CD4-positive, alpha-beta memory T cell (primary cell): ENCODE data around the gene XRCC6. TPM values are rescaled to one million over a fixed set of nuclear protein-coding genes. Genes with fewer than 3 reads are reported as not detected.
"Not testable (repeated sequence)": the region's sequence is repeated elsewhere in the genome, so short reads cannot be mapped to it uniquely, and the experiment has no call there.

Source experiments
- CTCF ChIA-PET: fragments of 350-600 bp; sonication (Branson Sonifier 250); formaldehyde crosslinking; loops from one replicate; lab custom pipeline; 2021; ENCODE audit warnings: inconsistent platforms; ENCODE audit not compliant: partially characterized antibody; lab: Charles Lee
- POLR2A ChIA-PET: fragments of 350-600 bp; sonication (Branson Sonifier 250); formaldehyde crosslinking; loops from one replicate; lab custom pipeline; 2021; ENCODE audit not compliant: partially characterized antibody; lab: Charles Lee
- DNase-seq, 5 donors: peaks; one replicate each; pipeline versions ENCODE4 v3.0.0 to v3.0.0-alpha.2; 2020 to 2022; ENCODE audit warnings: mixed read lengths in 1 of 5
- H3K27ac ChIP-seq: one replicate; pipeline ENCODE4 v1.7.0; 2013; ENCODE audit warnings: low read depth, low read length
- H3K27me3 ChIP-seq: 2 replicates; pipeline ENCODE4 v1.7.0; 2013; ENCODE audit warnings: mild to moderate bottlenecking, low read length, moderate library complexity; ENCODE audit not compliant: insufficient read depth
- H3K36me3 ChIP-seq: 2 replicates; pipeline ENCODE4 v1.7.0; 2013; ENCODE audit warnings: mild to moderate bottlenecking, low read length, moderate library complexity; ENCODE audit not compliant: insufficient read depth
- H3K4me1 ChIP-seq: 2 replicates; pipeline ENCODE4 v1.7.0; 2013; ENCODE audit warnings: mild to moderate bottlenecking, low read length, moderate library complexity; ENCODE audit not compliant: insufficient read depth
- H3K4me3 ChIP-seq, 2 donors: one replicate each; pipeline ENCODE4 v1.7.0; 2013; ENCODE audit warnings: low read length in 2 of 2, mild to moderate bottlenecking in 1 of 2
- H3K9me3 ChIP-seq, 2 donors: one replicate each; pipeline ENCODE4 v1.7.0; 2013; ENCODE audit warnings: low read length in 2 of 2, control low read depth in 1 of 2; ENCODE audit not compliant: control insufficient read depth in 1 of 2
- H3K27ac Mint-ChIP-seq, 7 donors: one replicate each; pipeline ENCODE4 v1.8.0; 2020 to 2021; ENCODE audit warnings: mixed read lengths in 7 of 7, mild to moderate bottlenecking in 6 of 7, inconsistent platforms in 3 of 7, moderate library complexity in 3 of 7
- H3K27me3 Mint-ChIP-seq, 2 donors: one replicate each; pipeline ENCODE4 v1.8.0; 2020 to 2021; ENCODE audit warnings: mixed read lengths in 2 of 2
- H3K36me3 Mint-ChIP-seq, 2 donors: one replicate each; pipeline ENCODE4 v1.8.0; 2020 to 2021; ENCODE audit warnings: mixed read lengths in 2 of 2, inconsistent platforms in 1 of 2, mild to moderate bottlenecking in 1 of 2
- H3K4me1 Mint-ChIP-seq, 4 donors: one replicate each; pipeline ENCODE4 v1.8.0; 2020 to 2021; ENCODE audit warnings: mixed read lengths in 4 of 4, mild to moderate bottlenecking in 1 of 4
- H3K4me3 Mint-ChIP-seq, 8 donors: one replicate each; pipeline ENCODE4 v1.8.0; 2020 to 2021; ENCODE audit warnings: mixed read lengths in 8 of 8, mild to moderate bottlenecking in 7 of 8, moderate library complexity in 6 of 8, inconsistent platforms in 3 of 8
- H3K9me3 Mint-ChIP-seq, 8 donors: one replicate each; pipeline ENCODE4 v1.8.0; 2020 to 2021; ENCODE audit warnings: mixed read lengths in 8 of 8, mild to moderate bottlenecking in 5 of 8, inconsistent platforms in 3 of 8, moderate library complexity in 1 of 8
- intact Hi-C: fragments of 100-400 bp; cut with micrococcal nuclease; formaldehyde crosslinking; loops from one replicate; pipeline ENCODE4 v1.15.1; 2023
- polyA plus RNA-seq, 2 donors: library from polyadenylated mRNA; unstranded; fragments of 300-500 nt; fragmentation: Illumina TruSeq; gene quantifications; one replicate each; pipeline ENCODE4 v1.2.3, GENCODE V29; 2021
- total RNA-seq, 2 experiments: library from RNA; stranded (reverse); gene quantifications; one replicate each; pipeline ENCODE4 v1.2.3, GENCODE V29; 2021

XRCC6 gene
- total and polyA plus RNA-seq, 4 experiments from 2014 or later: 174 to 593 (median 311) TPM

DNA sequence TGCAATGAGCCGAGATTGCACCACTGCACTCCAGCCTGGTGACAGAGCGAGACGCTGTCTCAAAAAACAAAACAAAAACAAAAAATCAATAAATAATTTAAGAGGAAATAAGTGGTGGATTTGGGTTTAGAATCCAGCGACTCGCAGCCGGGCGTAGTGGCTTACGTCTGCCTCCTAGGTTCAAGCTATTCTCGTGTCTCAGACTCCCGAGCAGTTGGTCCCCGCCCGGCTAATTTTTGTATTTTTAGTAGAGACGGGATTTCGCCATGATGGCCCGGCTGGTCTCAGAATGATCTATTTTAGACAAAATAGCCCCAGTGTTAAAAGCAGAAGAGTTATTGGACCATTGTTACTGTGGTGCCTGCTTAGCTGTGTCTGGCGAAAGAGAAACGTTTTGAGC is 37.8 kb downstream of the XRCC6 start:
- peaks cover 39 to 73% of the 10 kb centered on the region in 2 donors for H3K36me3 Mint-ChIP-seq
- no peaks in the 10 kb centered on the region for H3K4me1 ChIP-seq
- ChIA-PET CTCF (interaction anchor here (1.3 to 8.8 kb wide), 2 partner anchors 7 to 38 kb away, joined by 4 to 54 read pairs; no protein-coding TSS in a partner anchor), POLR2A (interaction anchor here (1.2 kb wide), 1 partner anchor 8 kb away, joined by 3 read pairs; no protein-coding TSS in a partner anchor)
- no peak overlapping the region for H3K4me3 ChIP-seq
- no peak overlapping the region for H3K27ac ChIP-seq
- H3K9me3 Mint-ChIP-seq: no peaks in the 10 kb centered on the region
- H3K4me3 Mint-ChIP-seq: no peak overlapping the region
- DNase-seq: no peak
- H3K27me3 Mint-ChIP-seq: no peaks in the 10 kb centered on the region
- intact Hi-C loops: no loop called here
- H3K9me3 ChIP-seq: no peaks in the 10 kb centered on the region
- H3K4me1 Mint-ChIP-seq: peaks cover 0 to 2% (median 0%) of the 10 kb centered on the region in 4 donors
- H3K27ac Mint-ChIP-seq: peak overlapping the region in 2 of 7 donors; percentile 35 to 69
- no peaks in the 10 kb centered on the region for H3K27me3 ChIP-seq
- H3K36me3 ChIP-seq: peaks cover 75% of the 10 kb centered on the region

DNA sequence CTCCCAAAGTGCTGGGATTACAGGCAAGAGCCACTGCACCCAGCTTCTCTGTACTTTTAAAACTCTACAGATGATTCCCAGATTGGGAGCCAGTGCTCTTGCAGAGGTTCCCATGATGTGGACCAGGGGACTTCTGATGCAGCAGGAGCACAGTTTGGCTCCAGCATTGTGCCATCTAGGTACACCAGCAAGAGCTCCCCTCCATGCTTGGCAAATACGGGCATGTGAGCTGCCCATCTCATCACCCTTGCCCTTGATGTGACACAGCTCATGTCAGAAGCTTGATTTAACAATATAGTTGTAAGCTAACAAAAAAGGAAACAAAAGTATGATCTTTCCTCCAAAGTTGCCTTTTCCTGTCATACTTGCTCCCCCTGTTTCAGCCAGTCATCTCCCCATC is 38.8 kb downstream of the XRCC6 start:
- Histone ChIP-seq H3K4me1 (no peaks in the 10 kb centered on the region), H3K4me3 (no peak overlapping the region), H3K9me3 (no peaks in the 10 kb centered on the region), H3K27ac (no peak overlapping the region), H3K36me3 (peaks cover 73% of the 10 kb centered on the region), H3K27me3 (no peaks in the 10 kb centered on the region)
- Mint-ChIP-seq H3K27ac (peak overlapping the region in 5 of 7 donors; percentile 11 to 77 (median 18)), H3K9me3 (no peaks in the 10 kb centered on the region), H3K4me1 (peaks cover 0 to 2% (median under 1%) of the 10 kb centered on the region in 4 donors), H3K4me3 (no peak overlapping the region), H3K27me3 (no peaks in the 10 kb centered on the region), H3K36me3 (peaks cover 32 to 74% of the 10 kb centered on the region in 2 donors)
- DNase-seq: no peak
- ChIA-PET POLR2A (no interaction called here), CTCF (no interaction called here)
- intact Hi-C loops: no loop called here

- Mint-ChIP-seq H3K36me3 (peaks cover 32 to 73% of the 10 kb centered on the region in 2 donors), H3K4me3 (no peak overlapping the region)
- POLR2A ChIA-PET: no interaction called here
Observed at GRCh38 chr22:41660416-41660815, 39.3 kb downstream of the XRCC6 start.

DNA sequence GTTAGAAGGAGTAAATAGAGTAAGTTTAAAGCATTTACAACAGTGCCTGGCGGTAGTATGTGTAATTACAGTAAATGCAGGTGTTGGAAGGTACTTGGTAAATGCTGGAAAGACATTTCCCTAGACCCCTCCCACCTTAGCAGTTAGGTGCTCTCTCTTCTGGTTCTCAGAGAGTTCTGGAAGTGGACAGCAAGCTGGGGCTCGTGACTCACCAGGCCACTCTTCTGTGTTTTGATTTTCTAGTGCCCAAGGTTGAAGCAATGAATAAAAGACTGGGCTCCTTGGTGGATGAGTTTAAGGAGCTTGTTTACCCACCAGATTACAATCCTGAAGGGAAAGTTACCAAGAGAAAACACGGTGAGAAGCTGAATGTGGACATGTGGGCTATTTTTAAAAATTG is 40.0 kb downstream of the XRCC6 start:
- Mint-ChIP-seq H3K27ac (peak overlapping the region in 4 of 7 donors; percentile 11 to 65 (median 40)), H3K27me3 (no peaks in the 10 kb centered on the region), H3K4me3 (no peak overlapping the region), H3K4me1 (peaks cover 0 to 4% (median 1%) of the 10 kb centered on the region in 4 donors), H3K9me3 (no peaks in the 10 kb centered on the region), H3K36me3 (peaks cover 32 to 72% of the 10 kb centered on the region in 2 donors)
- ChIA-PET CTCF (interaction anchor here (0.6 kb wide), 1 partner anchor 9 kb away, joined by 3 read pairs; no protein-coding TSS in a partner anchor), POLR2A (no interaction called here)
- no peak for DNase-seq
- H3K27me3 ChIP-seq: no peaks in the 10 kb centered on the region
- H3K9me3 ChIP-seq: no peaks in the 10 kb centered on the region
- H3K4me1 ChIP-seq: no peaks in the 10 kb centered on the region
- H3K4me3 ChIP-seq: no peak overlapping the region
- no peak overlapping the region for H3K27ac ChIP-seq
- intact Hi-C loops: no loop called here
- H3K36me3 ChIP-seq: peaks cover 76% of the 10 kb centered on the region

More at GRCh38 chr22:41660416-41660815, 39.3 kb downstream of the XRCC6 start:
- Mint-ChIP-seq H3K4me1 (peaks cover 0 to 4% (median 1%) of the 10 kb centered on the region in 4 donors), H3K9me3 (no peaks in the 10 kb centered on the region), H3K27ac (peak overlapping the region in 6 of 7 donors; percentile 11 to 84 (median 68)), H3K27me3 (no peaks in the 10 kb centered on the region)
- Histone ChIP-seq H3K27ac (no peak overlapping the region), H3K9me3 (no peaks in the 10 kb centered on the region), H3K4me3 (no peak overlapping the region), H3K36me3 (peaks cover 76% of the 10 kb centered on the region), H3K27me3 (no peaks in the 10 kb centered on the region), H3K4me1 (no peaks in the 10 kb centered on the region)
- DNase-seq: no peak
- CTCF ChIA-PET: no interaction called here
- intact Hi-C loops: no loop called here

DNA sequence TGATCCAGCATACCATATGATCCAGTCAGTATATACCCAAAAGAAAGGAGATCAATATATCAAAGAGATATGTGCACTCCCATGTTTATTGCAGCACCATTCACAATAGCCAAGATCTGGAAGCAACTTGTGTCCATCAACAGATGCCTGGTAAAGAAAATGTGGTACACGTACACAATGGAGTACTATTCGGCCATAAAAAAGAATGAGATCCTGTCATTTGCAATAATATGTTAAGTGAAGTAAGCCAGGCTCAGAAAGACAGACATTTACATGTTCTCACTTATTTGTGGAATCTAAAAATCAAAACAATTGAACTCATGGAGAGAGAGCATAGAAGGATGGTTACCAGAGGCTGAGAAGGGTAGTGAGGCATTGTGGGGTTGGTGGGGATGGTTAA is 40.6 kb downstream of the XRCC6 start:
- Histone ChIP-seq H3K4me3 (no peak overlapping the region), H3K4me1 (peaks cover 3% of the 10 kb centered on the region), H3K9me3 (no peaks in the 10 kb centered on the region), H3K36me3 (peaks cover 73% of the 10 kb centered on the region), H3K27me3 (no peaks in the 10 kb centered on the region), H3K27ac (no peak overlapping the region)
- Mint-ChIP-seq H3K4me3 (no peak overlapping the region), H3K27ac (peak overlapping the region in 5 of 7 donors; percentile 26 to 72 (median 33)), H3K27me3 (no peaks in the 10 kb centered on the region), H3K9me3 (no peaks in the 10 kb centered on the region), H3K36me3 (peaks cover 32 to 71% of the 10 kb centered on the region in 2 donors), H3K4me1 (peaks cover 1 to 5% (median 4%) of the 10 kb centered on the region in 4 donors)
- POLR2A ChIA-PET: no interaction called here
- DNase-seq: no peak
- CTCF ChIA-PET: interaction anchor here (0.6 kb wide), 1 partner anchor 8 kb away, joined by 3 read pairs; no protein-coding TSS in a partner anchor
- intact Hi-C loops: no loop called here

GRCh38 chr22:41663594-41663993 is 42.5 kb downstream of the XRCC6 start:
- intact Hi-C loops: not testable (repeated sequence)
- H3K36me3 Mint-ChIP-seq: peaks cover 26 to 62% of the 10 kb centered on the region in 2 donors

DNA sequence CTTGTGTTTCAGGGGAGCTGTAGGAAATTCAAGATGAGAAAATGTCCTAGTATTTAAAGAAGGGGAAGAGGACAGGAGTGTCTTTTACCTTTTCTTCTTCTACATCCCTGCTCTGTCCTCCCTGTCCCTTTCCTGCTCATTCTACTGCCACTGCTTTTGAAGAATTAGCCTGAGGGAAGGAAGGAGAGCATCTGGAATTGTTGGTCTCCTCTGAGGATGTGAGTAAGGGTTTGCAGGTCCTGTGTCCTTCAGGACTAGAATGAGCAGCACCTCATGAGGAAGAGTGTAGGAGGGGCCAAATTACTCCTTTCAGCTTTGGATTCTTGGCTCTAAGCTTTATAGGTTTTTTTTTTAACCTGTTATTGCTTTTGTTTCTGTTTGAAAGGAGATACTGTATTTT is 43.4 kb downstream of the XRCC6 start:
- Mint-ChIP-seq H3K36me3 (peaks cover 26 to 57% of the 10 kb centered on the region in 2 donors), H3K4me3 (no peak overlapping the region), H3K9me3 (no peaks in the 10 kb centered on the region), H3K27ac (peak overlapping the region in 3 of 7 donors; percentile 50 to 70 (median 65)), H3K4me1 (peaks cover 4 to 14% (median 12%) of the 10 kb centered on the region in 4 donors), H3K27me3 (no peaks in the 10 kb centered on the region)
- Histone ChIP-seq H3K27me3 (no peaks in the 10 kb centered on the region), H3K36me3 (peaks cover 52% of the 10 kb centered on the region), H3K4me1 (peaks cover 14% of the 10 kb centered on the region), H3K27ac (no peak overlapping the region), H3K4me3 (no peak overlapping the region), H3K9me3 (no peaks in the 10 kb centered on the region)
- ChIA-PET CTCF (interaction anchor here (1.0 to 5.8 kb wide), 4 partner anchors 10 to 50 kb away, joined by 3 to 59 read pairs (median 28); partner anchors contain the start of gene MEI1), POLR2A (interaction anchor here (1.0 kb wide), 1 partner anchor 40 kb away, joined by 4 read pairs; no protein-coding TSS in a partner anchor)
- intact Hi-C loops: no loop called here
- no peak for DNase-seq

More at GRCh38 chr22:41663594-41663993, 42.5 kb downstream of the XRCC6 start:
- H3K27me3 Mint-ChIP-seq, POLR2A ChIA-PET, H3K27me3 ChIP-seq, H3K4me3 ChIP-seq, H3K9me3 ChIP-seq, H3K4me3 Mint-ChIP-seq, H3K9me3 Mint-ChIP-seq, DNase-seq, H3K27ac ChIP-seq: not testable (repeated sequence)
- Histone ChIP-seq H3K36me3 (peaks cover 57% of the 10 kb centered on the region), H3K4me1 (peaks cover 14% of the 10 kb centered on the region)
- H3K27ac Mint-ChIP-seq: peak overlapping the region in 5 of 7 donors; percentile 54 to 88 (median 66)
- peaks cover 4 to 14% (median 12%) of the 10 kb centered on the region in 4 donors for H3K4me1 Mint-ChIP-seq
- CTCF ChIA-PET: interaction anchor here (0.8 to 5.8 kb wide), 2 partner anchors 25 to 34 kb away, joined by 3 to 59 read pairs; partner anchors contain the start of genes MEI1 and SNU13
